NCI-H187 (cell line): ENCODE results near the gene FUT3.

Experiments used
- DNase-seq, 2 experiments: peaks; one replicate each; lab custom pipeline; 2025; lab: John Stamatoyannopoulos, UW

Gene FUT3

DNA sequence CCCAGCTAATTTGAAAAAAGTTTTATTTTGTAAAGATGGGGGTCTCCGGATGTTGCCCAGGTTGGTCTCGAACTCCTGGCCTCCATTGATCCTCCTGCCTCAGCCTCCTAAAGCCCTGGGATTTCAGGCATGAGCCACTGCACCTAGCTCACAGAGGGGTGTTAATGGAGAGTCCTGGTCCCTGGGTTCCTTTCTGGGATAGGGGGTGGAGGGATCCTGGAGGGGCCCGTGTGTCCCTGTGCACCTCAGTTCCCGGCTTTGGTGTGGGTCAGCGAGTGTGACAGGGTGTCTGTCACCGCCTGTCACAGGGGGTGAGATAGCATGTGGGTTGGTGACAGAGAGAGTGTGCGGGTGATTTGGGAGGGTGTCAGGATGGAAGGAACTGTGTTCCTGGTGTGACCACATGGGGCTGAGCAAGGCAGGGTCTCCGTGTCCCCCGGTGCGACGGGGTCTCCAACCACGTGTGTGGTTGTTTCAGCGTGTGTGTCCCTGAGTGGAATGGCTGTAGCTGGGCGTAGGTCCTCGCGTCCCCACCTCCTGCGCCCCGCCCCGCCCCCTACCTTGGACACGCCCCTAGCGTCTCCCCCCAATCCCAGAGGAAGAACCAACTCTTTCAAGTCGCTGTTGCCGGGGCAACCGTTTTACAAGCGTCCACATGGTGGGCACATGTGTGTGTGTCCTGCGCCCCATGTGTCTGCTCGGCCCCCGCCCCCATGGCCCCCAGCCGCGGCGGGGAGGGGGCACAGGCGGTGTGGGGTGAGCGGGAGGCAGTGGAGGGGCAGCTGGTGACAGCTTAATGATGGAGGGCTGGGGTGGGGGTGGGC, 49.2 kb downstream of the FUT3 start:
- no peak for DNase-seq

GRCh38 chr19:5800361-5801270, 50.6 kb downstream of the FUT3 start:
- DNase-seq, result no peak

DNA sequence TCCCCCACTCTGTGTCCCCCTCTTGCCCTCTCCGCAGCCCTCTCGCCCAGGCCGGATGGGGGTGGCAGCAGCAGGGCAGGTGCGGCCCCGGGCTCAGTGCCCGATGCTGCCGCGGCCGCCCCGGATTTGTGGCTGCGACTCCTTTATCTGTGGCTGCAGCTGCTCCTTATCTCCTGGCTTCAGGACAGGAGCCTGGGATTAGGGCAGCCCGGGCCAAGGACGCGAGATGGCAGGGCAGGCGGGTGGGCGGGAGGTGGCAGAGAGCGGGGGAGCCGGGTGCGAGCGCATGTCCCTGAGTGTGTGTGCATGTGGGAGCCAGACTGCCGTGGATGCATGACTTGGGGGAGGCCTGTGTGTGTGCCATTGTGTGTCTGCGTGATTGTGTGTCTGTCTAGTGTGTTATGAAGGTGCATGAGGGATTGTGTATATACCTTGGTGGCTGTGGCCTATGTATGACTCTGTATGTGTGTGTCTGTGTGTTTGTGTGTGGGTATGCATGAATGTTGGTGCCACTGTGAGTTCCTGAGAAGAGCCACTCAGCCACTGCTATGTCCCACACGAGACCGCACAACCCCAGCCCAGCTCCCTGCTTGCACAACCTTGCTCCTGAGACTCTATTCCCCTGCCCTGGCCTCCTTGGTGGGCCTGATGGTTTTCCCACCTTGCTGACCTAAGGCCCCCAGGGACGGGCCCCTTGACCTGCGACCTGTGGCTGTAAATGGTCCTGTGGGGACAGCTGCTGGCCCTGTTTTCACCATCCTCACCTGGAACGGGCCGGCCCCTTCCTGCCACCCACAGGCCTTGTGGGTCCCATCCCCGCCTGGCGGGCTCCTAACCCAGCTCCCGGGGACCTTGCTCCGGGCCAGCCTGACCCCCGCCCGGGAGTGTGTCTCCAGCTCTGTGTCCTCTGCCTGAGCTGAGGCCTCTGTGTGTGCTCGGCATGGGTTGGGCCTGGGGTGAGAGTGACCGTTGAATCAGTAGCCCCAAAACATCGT, 51.7 kb downstream of the FUT3 start:
- DNase-seq, result no peak

DNA sequence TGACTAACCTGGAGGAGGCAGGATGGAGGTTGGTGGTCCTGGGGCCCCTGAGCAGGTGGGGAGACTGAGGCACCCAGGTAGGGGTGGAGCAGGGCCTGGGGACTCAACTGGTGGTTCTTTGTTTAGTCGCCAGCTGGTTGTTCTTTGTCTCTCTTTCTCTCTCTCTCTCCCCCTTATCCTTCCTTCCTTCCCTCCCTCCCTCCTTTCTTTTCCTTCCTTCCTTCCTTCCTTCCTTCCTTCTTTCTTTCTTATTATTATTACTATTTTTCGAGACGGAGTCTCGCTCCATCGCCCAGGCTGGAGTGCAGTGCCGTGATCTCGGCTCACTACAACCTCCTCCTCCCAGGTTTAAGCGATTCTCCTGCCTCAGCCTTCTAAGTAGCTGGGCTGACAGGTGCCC, 53.0 kb downstream of the FUT3 start:
- DNase-seq, result no peak

- no peak for DNase-seq
Observed at GRCh38 chr19:5795382-5795919, 55.8 kb downstream of the FUT3 start.

GRCh38 chr19:5793188-5793587, 58.1 kb downstream of the FUT3 start:
- no peak for DNase-seq
